PFSK-1 (cell line): ENCODE data around the gene MROH2B.

Experiments
- FOXP2 ChIP-seq: optimal IDR thresholded peaks from 2 replicates; pipeline ENCODE3; 2011; ENCODE audit warnings: borderline replicate concordance, control low read depth, inconsistent platforms; ENCODE audit not compliant: insufficient read depth; ENCODE audit errors: extremely low read length, extremely low read depth
- POLR2AphosphoS5 ChIP-seq: IDR thresholded peaks from 2 replicates; pipeline ENCODE4 v1.6.1; 2012; ENCODE audit warnings: low read depth, mild to moderate bottlenecking, control low read depth, low read length, moderate library complexity
- SIN3A ChIP-seq: IDR thresholded peaks from 2 replicates; pipeline ENCODE4 v1.6.1; 2012; ENCODE audit warnings: mild to moderate bottlenecking, low read length, moderate library complexity, borderline replicate concordance; ENCODE audit not compliant: insufficient read depth
- TAF1 ChIP-seq: IDR thresholded peaks from 2 replicates; pipeline ENCODE4 v1.6.1; 2012; ENCODE audit warnings: low read length, control low read depth, borderline replicate concordance; ENCODE audit not compliant: insufficient read depth
- TF ChIP-seq, protein P1 (sequence below), 2 experiments: IDR thresholded peaks; 2 replicates each; pipeline versions ENCODE4 v1.6.1 to v1.8.0; 2011 to 2012; ENCODE audit warnings: low read depth in 2 of 2, low read length in 2 of 2, control low read depth in 1 of 2, inconsistent platforms in 1 of 2, mild to moderate bottlenecking in 1 of 2, moderate library complexity in 1 of 2; ENCODE audit not compliant: insufficient read depth in 1 of 2

MROH2B gene

DNA sequence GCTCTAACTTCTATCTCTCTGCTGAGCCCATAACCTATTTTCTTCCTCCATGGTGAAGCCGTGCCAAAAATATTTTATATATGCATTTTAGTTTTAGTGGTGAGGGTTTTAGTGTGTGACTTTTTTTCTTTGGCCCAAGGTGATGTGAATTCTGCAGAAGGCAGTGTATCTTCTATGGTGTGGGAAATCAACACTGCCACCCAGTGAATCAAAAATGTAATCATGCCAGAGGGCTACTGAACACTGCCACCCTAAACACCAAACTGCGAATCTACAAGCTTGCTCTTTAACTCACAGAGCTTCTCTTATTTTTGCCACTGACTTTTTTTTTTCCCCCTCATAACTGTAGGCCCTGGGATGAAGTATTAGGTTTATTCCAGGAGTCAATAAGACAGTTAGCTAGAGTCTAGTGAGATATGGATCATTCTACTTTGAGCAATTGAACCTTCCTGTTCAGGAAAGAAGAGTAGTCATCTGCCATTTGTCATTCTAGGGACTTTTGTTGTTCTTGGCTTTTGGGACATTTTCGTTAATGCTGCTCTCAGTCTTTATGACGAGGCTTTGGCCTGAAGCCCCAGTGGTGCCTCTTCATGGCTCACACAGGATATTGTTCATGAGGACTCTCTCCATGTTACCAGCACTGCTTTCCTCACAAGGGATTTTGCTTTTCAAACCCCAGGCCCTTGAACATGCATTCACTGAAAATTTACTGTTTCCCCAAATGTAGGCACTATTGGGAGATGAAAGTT, 108.8 kb downstream of the MROH2B start:
- TF ChIP-seq TAF1 (no peak), FOXP2 (no peak), SIN3A (no peak), POLR2AphosphoS5 (no peak)
- TF ChIP-seq, protein P1, sequence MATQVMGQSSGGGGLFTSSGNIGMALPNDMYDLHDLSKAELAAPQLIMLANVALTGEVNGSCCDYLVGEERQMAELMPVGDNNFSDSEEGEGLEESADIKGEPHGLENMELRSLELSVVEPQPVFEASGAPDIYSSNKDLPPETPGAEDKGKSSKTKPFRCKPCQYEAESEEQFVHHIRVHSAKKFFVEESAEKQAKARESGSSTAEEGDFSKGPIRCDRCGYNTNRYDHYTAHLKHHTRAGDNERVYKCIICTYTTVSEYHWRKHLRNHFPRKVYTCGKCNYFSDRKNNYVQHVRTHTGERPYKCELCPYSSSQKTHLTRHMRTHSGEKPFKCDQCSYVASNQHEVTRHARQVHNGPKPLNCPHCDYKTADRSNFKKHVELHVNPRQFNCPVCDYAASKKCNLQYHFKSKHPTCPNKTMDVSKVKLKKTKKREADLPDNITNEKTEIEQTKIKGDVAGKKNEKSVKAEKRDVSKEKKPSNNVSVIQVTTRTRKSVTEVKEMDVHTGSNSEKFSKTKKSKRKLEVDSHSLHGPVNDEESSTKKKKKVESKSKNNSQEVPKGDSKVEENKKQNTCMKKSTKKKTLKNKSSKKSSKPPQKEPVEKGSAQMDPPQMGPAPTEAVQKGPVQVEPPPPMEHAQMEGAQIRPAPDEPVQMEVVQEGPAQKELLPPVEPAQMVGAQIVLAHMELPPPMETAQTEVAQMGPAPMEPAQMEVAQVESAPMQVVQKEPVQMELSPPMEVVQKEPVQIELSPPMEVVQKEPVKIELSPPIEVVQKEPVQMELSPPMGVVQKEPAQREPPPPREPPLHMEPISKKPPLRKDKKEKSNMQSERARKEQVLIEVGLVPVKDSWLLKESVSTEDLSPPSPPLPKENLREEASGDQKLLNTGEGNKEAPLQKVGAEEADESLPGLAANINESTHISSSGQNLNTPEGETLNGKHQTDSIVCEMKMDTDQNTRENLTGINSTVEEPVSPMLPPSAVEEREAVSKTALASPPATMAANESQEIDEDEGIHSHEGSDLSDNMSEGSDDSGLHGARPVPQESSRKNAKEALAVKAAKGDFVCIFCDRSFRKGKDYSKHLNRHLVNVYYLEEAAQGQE (IDR thresholded peaks at IDR 0.05; ENCODE audit: insufficient read depth in 1 of 2, low read depth in 2 of 2, low read length in 2 of 2): no peak

DNA sequence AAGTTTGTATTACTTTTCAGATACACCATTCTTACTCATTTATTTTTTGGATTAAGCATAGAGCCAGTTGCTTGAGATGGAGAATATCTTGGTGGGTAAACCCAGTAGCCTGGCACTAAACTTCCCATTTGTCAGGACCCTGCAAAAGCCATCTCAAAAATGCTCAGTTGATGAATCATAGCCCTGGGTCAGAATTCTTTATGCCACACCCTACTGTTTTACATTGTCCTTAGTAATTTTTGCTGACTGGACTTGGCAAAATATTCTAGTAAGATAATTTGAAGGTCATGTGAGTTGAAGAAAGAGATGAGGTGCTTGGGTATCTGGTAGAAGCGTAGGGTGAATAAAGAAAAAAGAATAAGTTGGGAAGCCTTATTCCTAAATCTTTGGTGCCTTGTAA, 111.1 kb downstream of the MROH2B start:
- TF ChIP-seq, protein P1 (IDR thresholded peaks at IDR 0.05; ENCODE audit: insufficient read depth in 1 of 2, low read depth in 2 of 2, low read length in 2 of 2): no peak
- no peak for TF ChIP-seq FOXP2

- TF ChIP-seq SIN3A (no peak), POLR2AphosphoS5 (no peak), TAF1 (no peak), FOXP2 (no peak)
- TF ChIP-seq, protein P1 (IDR thresholded peaks at IDR 0.05; ENCODE audit: insufficient read depth in 1 of 2, low read depth in 2 of 2, low read length in 2 of 2): no peak
These were observed 112.3 kb downstream of the MROH2B start for GRCh38 chr5:40958811-40959210.

GRCh38 chr5:40957048-40957447, 114.1 kb downstream of the MROH2B start:
- TF ChIP-seq POLR2AphosphoS5 (no peak), TAF1 (no peak), FOXP2 (no peak), SIN3A (no peak)
- TF ChIP-seq, protein P1 (IDR thresholded peaks at IDR 0.05; ENCODE audit: insufficient read depth in 1 of 2, low read depth in 2 of 2, low read length in 2 of 2): no peak

- TF ChIP-seq FOXP2: no peak
- no peak for TF ChIP-seq POLR2AphosphoS5
- TF ChIP-seq, protein P1 (IDR thresholded peaks at IDR 0.05; ENCODE audit: insufficient read depth in 1 of 2, low read depth in 2 of 2, low read length in 2 of 2): no peak
- no peak for TF ChIP-seq TAF1
- no peak for TF ChIP-seq SIN3A
These were observed 115.8 kb downstream of the MROH2B start for GRCh38 chr5:40955313-40955712.
